ENCODE measurements around the gene PPIE.
"Not testable (repeated sequence)": the region's sequence is repeated elsewhere in the genome, so short reads cannot be mapped to it uniquely, and the experiment has no call there.

The PPIE gene

GRCh38 chr1:39760074-39761008, 21.7 kb downstream of the PPIE start:
- no peak for DNase-seq

GRCh38 chr1:39761016-39761415, 22.3 kb downstream of the PPIE start:
- DNase-seq = no peak

- DNase-seq = no peak
Measured at GRCh38 chr1:39761557-39762260, 23.0 kb downstream of the PPIE start.

GRCh38 chr1:39762550-39763540, 24.2 kb downstream of the PPIE start:
- DNase-seq = no peak

GRCh38 chr1:39763619-39764374, 25.1 kb downstream of the PPIE start:
- not testable (repeated sequence) for DNase-seq

GRCh38 chr1:39764512-39764911, 25.8 kb downstream of the PPIE start:
- not testable (repeated sequence) for DNase-seq

- not testable (repeated sequence) for DNase-seq
Measured at GRCh38 chr1:39766466-39766865, 27.8 kb downstream of the PPIE start.

GRCh38 chr1:39769502-39769901, 30.8 kb downstream of the PPIE start:
- not testable (repeated sequence) for DNase-seq

- DNase-seq = not testable (repeated sequence)
Measured at GRCh38 chr1:39770100-39771021, 31.7 kb downstream of the PPIE start.

GRCh38 chr1:39771022-39771532, 32.4 kb downstream of the PPIE start, which contains the start of gene OXCT2:
TSS of gene OXCT2 (minus strand) at chr1:39771348. CDS start at chr1:39771255, 93 bp downstream.
- DNase-seq = not testable (repeated sequence)

GRCh38 chr1:39773369-39773979, 34.8 kb downstream of the PPIE start:
- not testable (repeated sequence) for DNase-seq

GRCh38 chr1:39775141-39775540, 36.5 kb downstream of the PPIE start:
- not testable (repeated sequence) for DNase-seq

GRCh38 chr1:39775676-39776399, 37.2 kb downstream of the PPIE start:
- not testable (repeated sequence) for DNase-seq

- no peak for DNase-seq
Measured at GRCh38 chr1:39776400-39776713, 37.7 kb downstream of the PPIE start.

- DNase-seq = no peak
Measured at GRCh38 chr1:39776886-39777285, 38.2 kb downstream of the PPIE start.

GRCh38 chr1:39777306-39777705, 38.6 kb downstream of the PPIE start:
- no peak for DNase-seq

GRCh38 chr1:39777896-39778295, 39.2 kb downstream of the PPIE start:
- DNase-seq = not testable (repeated sequence)

- DNase-seq = not testable (repeated sequence)
Measured at GRCh38 chr1:39778463-39779099, 39.9 kb downstream of the PPIE start.

- DNase-seq = no peak
Measured at GRCh38 chr1:39779137-39779536, 40.5 kb downstream of the PPIE start.
